OCI-LY7 (cell line): ENCODE measurements around the gene TRMT61B. TPM values are rescaled to one million over a fixed set of nuclear protein-coding genes. Genes with fewer than 3 reads are reported as not detected.

Source experiments
- BruUV-seq: library from RNA; stranded (reverse); fragments of 400-500 nt; replicated peaks from 2 replicates; lab custom pipeline; 2021; lab: Mats Ljungman, UMichigan
- CTCF ChIA-PET: fragments of 300-600 bp; sonication (Branson Sonifier 250); formaldehyde crosslinking; loops from one replicate; lab custom pipeline; 2022; ENCODE audit warnings: antibody characterized with exemption; ENCODE audit not compliant: unreplicated experiment; lab: Charles Lee
- POLR2A ChIA-PET: fragments of 300-600 bp; sonication (Branson Sonifier 250); formaldehyde crosslinking; loops from one replicate; lab custom pipeline; 2022; ENCODE audit warnings: antibody characterized with exemption; lab: Charles Lee
- DNase-seq: peaks from one replicate; pipeline ENCODE4 v3.0.0-alpha.2; 2015; ENCODE audit warnings: low spot score
- H2AFZ ChIP-seq: fragments of 200-600 bp; sonication (generic), shearing (Covaris generic); 2 replicates; pipeline ENCODE4 v1.6.1; 2014; ENCODE audit warnings: mild to moderate bottlenecking, antibody characterized with exemption, low read length, moderate library complexity
- H3K27ac ChIP-seq: fragments of 200-600 bp; sonication (generic); 2 replicates; pipeline ENCODE4 v1.5.1; 2014; ENCODE audit warnings: mixed run types, low read depth, mild to moderate bottlenecking, moderate library complexity, low read length, inconsistent platforms; ENCODE audit not compliant: poor library complexity, severe bottlenecking
- H3K36me3 ChIP-seq: fragments of 200-600 bp; sonication (generic); 2 replicates; pipeline ENCODE4 v1.6.1; 2014; ENCODE audit warnings: mild to moderate bottlenecking, antibody characterized with exemption, low read length, moderate library complexity, mixed read lengths; ENCODE audit not compliant: insufficient read depth
- H3K4me1 ChIP-seq: fragments of 200-600 bp; sonication (generic); 2 replicates; pipeline ENCODE4 v1.5.1; 2014; ENCODE audit warnings: mild to moderate bottlenecking, low read length; ENCODE audit not compliant: insufficient read depth, poor library complexity, severe bottlenecking
- H3K4me2 ChIP-seq: fragments of 200-600 bp; sonication (generic); 2 replicates; pipeline ENCODE4 v1.6.1; 2014; ENCODE audit warnings: mild to moderate bottlenecking, low read length
- H3K4me3 ChIP-seq: fragments of 200-600 bp; sonication (generic); 2 replicates; pipeline ENCODE4 v1.5.1; 2014; ENCODE audit warnings: mild to moderate bottlenecking, low read depth, low read length; ENCODE audit not compliant: poor library complexity, severe bottlenecking
- H3K79me2 ChIP-seq: fragments of 200-600 bp; sonication (generic); 2 replicates; pipeline ENCODE4 v1.6.1; 2016; ENCODE audit warnings: low read depth, mild to moderate bottlenecking, low read length, moderate library complexity, mixed read lengths; ENCODE audit not compliant: insufficient read depth
- H3K9me2 ChIP-seq: fragments of 200-600 bp; sonication (generic); 2 replicates; pipeline ENCODE4 v1.6.1; 2016; ENCODE audit warnings: mild to moderate bottlenecking, low read length, mixed read lengths; ENCODE audit not compliant: insufficient read depth
- H3K9me3 ChIP-seq: fragments of 200-600 bp; sonication (generic); 2 replicates; pipeline ENCODE4 v1.6.1; 2014; ENCODE audit warnings: mild to moderate bottlenecking, mixed run types, low read length, mixed read lengths
- H4K20me1 ChIP-seq: fragments of 200-600 bp; sonication (generic); 2 replicates; pipeline ENCODE4 v1.6.1; 2014; ENCODE audit warnings: mild to moderate bottlenecking, antibody characterized with exemption, low read length, moderate library complexity, mixed read lengths; ENCODE audit not compliant: insufficient read depth
- CTCF ChIP-seq: fragments of 200-600 bp; sonication (generic); conservative IDR thresholded peaks from 2 replicates; pipeline ENCODE4 v1.5.1; 2014; ENCODE audit warnings: mild to moderate bottlenecking, antibody characterized with exemption, low read length, moderate library complexity, mixed read lengths
- EZH2phosphoT487 ChIP-seq: fragments of 200-600 bp; sonication (generic); IDR thresholded peaks from 2 replicates; pipeline ENCODE4 v1.6.1; 2018; ENCODE audit warnings: low read depth, borderline replicate concordance, mild to moderate bottlenecking, mixed run types, antibody characterized with exemption, low read length, moderate library complexity, mixed read lengths
- intact Hi-C: fragments of 100-400 bp; cut with micrococcal nuclease; formaldehyde crosslinking; loops from one replicate; pipeline ENCODE4 v1.10.0; 2022; ENCODE audit not compliant: unreplicated experiment
- total RNA-seq, 2 experiments: library from RNA; depleted of rRNA in 1 of 2; stranded (reverse); fragments of >200 nt in 1 of 2; shearing (Covaris generic) in 1 of 2; gene quantifications; 2 replicates each; pipeline ENCODE4 v1.2.3, GENCODE V29; 2014 to 2022

TRMT61B gene
- total RNA-seq, 2 experiments from 2014 or later, result 17.8 to 22.7 TPM

DNA sequence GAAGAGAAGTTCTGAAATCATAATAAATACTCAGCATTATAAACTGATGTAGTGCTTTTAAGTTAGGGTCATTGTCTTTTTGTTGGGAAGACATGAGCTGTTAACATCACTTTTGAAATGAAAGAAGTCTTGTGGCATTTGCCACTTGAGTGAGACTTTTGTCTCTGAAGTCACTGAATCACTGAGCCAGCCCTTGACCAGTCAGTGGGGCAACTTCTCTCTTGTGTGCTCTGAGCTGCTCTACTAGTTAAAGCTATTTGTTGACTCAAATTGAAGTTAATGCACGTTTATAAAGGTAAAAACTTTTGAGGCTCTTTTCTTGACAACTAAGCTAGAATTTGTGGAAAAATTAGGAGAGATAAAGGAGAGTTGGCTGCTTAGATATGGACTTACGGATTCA is 31.1 kb upstream of the TRMT61B start:
- H3K4me1 ChIP-seq, result peaks cover 39% of the 10 kb centered on the region
- intact Hi-C loops, result no loop called here
- peaks cover 69% of the 10 kb centered on the region for H4K20me1 ChIP-seq
- H3K27ac ChIP-seq, result no peak overlapping the region
- H2AFZ ChIP-seq, result no peak overlapping the region
- H3K9me3 ChIP-seq, result no peaks in the 10 kb centered on the region
- DNase-seq, result no peak
- peaks cover 100% of the 10 kb centered on the region for H3K79me2 ChIP-seq
- no TSS peak for BruUV-seq
- no peak overlapping the region for H3K4me2 ChIP-seq
- H3K9me2 ChIP-seq, result no peaks in the 10 kb centered on the region
- POLR2A ChIA-PET, result interaction anchor here (0.7 to 1.5 kb wide), 5 partner anchors 25 to 1122 kb away, joined by 3 to 7 read pairs (median 3); partner anchors contain the start of gene TRMT61B
- no peak for TF ChIP-seq EZH2phosphoT487
- TF ChIP-seq CTCF, result no peak
- CTCF ChIA-PET, result no interaction called here
- no peak overlapping the region for H3K4me3 ChIP-seq
- H3K36me3 ChIP-seq, result peaks cover 98% of the 10 kb centered on the region

- TF ChIP-seq CTCF (no peak), EZH2phosphoT487 (no peak)
- H3K4me1 ChIP-seq, result peaks cover 40% of the 10 kb centered on the region
- POLR2A ChIA-PET, result interaction anchor here (1.1 kb wide), 1 partner anchor 28 kb away, joined by 3 read pairs; the partner anchor contains the start of gene TRMT61B
- no peaks in the 10 kb centered on the region for H3K9me2 ChIP-seq
- intact Hi-C loops, result loop anchor here (5.0 kb wide), 1 partner anchor 146 kb away; the partner anchor contains the start of gene PPP1CB
- CTCF ChIA-PET, result no interaction called here
- H3K36me3 ChIP-seq, result peaks cover 83% of the 10 kb centered on the region
- H3K79me2 ChIP-seq, result peaks cover 86% of the 10 kb centered on the region
- H2AFZ ChIP-seq, result no peak overlapping the region
- BruUV-seq, result no TSS peak
- peaks cover 68% of the 10 kb centered on the region for H4K20me1 ChIP-seq
- peak overlapping the region; percentile 99 for H3K4me3 ChIP-seq
- H3K4me2 ChIP-seq, result peak overlapping the region; percentile 91
- DNase-seq, result no peak
- H3K27ac ChIP-seq, result no peak overlapping the region
- H3K9me3 ChIP-seq, result peaks cover 5% of the 10 kb centered on the region; the same call in 1 of the 2 replicates
These were observed 27.9 kb upstream of the TRMT61B start for GRCh38 chr2:28898048-28898447.

- no peak overlapping the region for H3K27ac ChIP-seq
- H3K4me2 ChIP-seq, result peak overlapping the region; percentile 91
- H2AFZ ChIP-seq, result no peak overlapping the region
- no TSS peak for BruUV-seq
- peaks cover 72% of the 10 kb centered on the region for H3K36me3 ChIP-seq
- no peaks in the 10 kb centered on the region for H3K9me2 ChIP-seq
- peaks cover 40% of the 10 kb centered on the region for H3K4me1 ChIP-seq
- intact Hi-C loops, result loop anchor here (5.0 kb wide), 1 partner anchor 145 kb away; the partner anchor contains the start of gene PPP1CB
- H4K20me1 ChIP-seq, result peaks cover 67% of the 10 kb centered on the region
- no peak for TF ChIP-seq CTCF
- TF ChIP-seq EZH2phosphoT487, result no peak
- no peak for DNase-seq
- ChIA-PET POLR2A (interaction anchor here (0.7 to 1.8 kb wide), 4 partner anchors 8 to 145 kb away, joined by 3 to 12 read pairs (median 4); partner anchors contain the start of genes PPP1CB and TRMT61B), CTCF (no interaction called here)
- peak overlapping the region; percentile 99 for H3K4me3 ChIP-seq
- H3K9me3 ChIP-seq, result peaks cover 6% of the 10 kb centered on the region; the same call in 1 of the 2 replicates
- H3K79me2 ChIP-seq, result peaks cover 75% of the 10 kb centered on the region
These were observed 26.8 kb upstream of the TRMT61B start for GRCh38 chr2:28896906-28897305.
